Keratinocyte (primary cell): ENCODE data around the gene OR1N2. TPM values are rescaled to one million over a fixed set of nuclear protein-coding genes. Genes with fewer than 3 reads are reported as not detected.

Source experiments
- DNase-seq: peaks from one replicate; pipeline ENCODE4 v3.0.0-alpha.2; 2011; ENCODE audit warnings: low read depth, missing footprints, low spot score
- FAIRE-seq: peaks from 2 replicates; lab custom pipeline; 2011; peaks lifted over from hg19 to GRCh38; lab: Jason Lieb, UNC
- H2AFZ ChIP-seq: 2 replicates; pipeline ENCODE4 v1.6.0; 2012; ENCODE audit warnings: low read length, control low read depth, inconsistent platforms; ENCODE audit not compliant: control insufficient read depth
- H3K27ac ChIP-seq: 2 replicates; pipeline ENCODE4 v1.5.1; 2011; ENCODE audit warnings: low read length; ENCODE audit not compliant: control insufficient read depth, insufficient read depth
- H3K27me3 ChIP-seq: 3 replicates; pipeline ENCODE4 v1.6.0; 2011; ENCODE audit warnings: low read length; ENCODE audit not compliant: control insufficient read depth, insufficient read depth; ENCODE audit errors: extremely low read depth
- H3K36me3 ChIP-seq, 2 experiments: 2 replicates in 1 of 2; 3 replicates in 1 of 2; pipeline ENCODE4 v1.5.1; 2011; ENCODE audit warnings: low read length in 2 of 2, mild to moderate bottlenecking in 1 of 2; ENCODE audit not compliant: control insufficient read depth in 2 of 2, insufficient read depth in 2 of 2; ENCODE audit errors: extremely low read depth in 1 of 2
- H3K4me1 ChIP-seq: 3 replicates; pipeline ENCODE4 v1.5.1; 2011; ENCODE audit warnings: low read length; ENCODE audit not compliant: control insufficient read depth, insufficient read depth; ENCODE audit errors: extremely low read depth
- H3K4me2 ChIP-seq: 3 replicates; pipeline ENCODE4 v1.6.0; 2011; ENCODE audit warnings: low read depth, low read length; ENCODE audit not compliant: control insufficient read depth, insufficient read depth; ENCODE audit errors: extremely low read depth
- H3K4me3 ChIP-seq, 3 experiments: fragments of 200-600 bp in 1 of 3; sonication (generic) in 1 of 3; 2 replicates in 2 of 3; 3 replicates in 1 of 3; pipeline ENCODE4 v1.5.1; 2011 to 2016; ENCODE audit warnings: low read length in 3 of 3, mild to moderate bottlenecking in 3 of 3, control low read depth in 2 of 3, inconsistent platforms in 1 of 3, low read depth in 1 of 3, mixed read lengths in 1 of 3, mixed run types in 1 of 3, moderate library complexity in 1 of 3; ENCODE audit not compliant: control insufficient read depth in 2 of 3, insufficient read depth in 2 of 3; ENCODE audit errors: extremely low read depth in 1 of 3
- H3K79me2 ChIP-seq: 2 replicates; pipeline ENCODE4 v1.6.0; 2012; ENCODE audit warnings: low read length; ENCODE audit not compliant: control insufficient read depth, insufficient read depth
- H3K9ac ChIP-seq: 3 replicates; pipeline ENCODE4 v1.6.0; 2011; ENCODE audit warnings: low read length; ENCODE audit not compliant: control insufficient read depth, insufficient read depth; ENCODE audit errors: extremely low read depth
- H3K9me1 ChIP-seq: 3 replicates; pipeline ENCODE4 v1.6.0; 2011; ENCODE audit warnings: low read length; ENCODE audit not compliant: control insufficient read depth, insufficient read depth; ENCODE audit errors: extremely low read depth
- H3K9me3 ChIP-seq: 2 replicates; pipeline ENCODE4 v1.5.1; 2012; ENCODE audit warnings: low read depth, low read length; ENCODE audit not compliant: control insufficient read depth
- H4K20me1 ChIP-seq: 3 replicates; pipeline ENCODE4 v1.6.0; 2011; ENCODE audit warnings: low read length; ENCODE audit not compliant: control insufficient read depth, insufficient read depth; ENCODE audit errors: extremely low read depth
- EZH2 ChIP-seq: IDR thresholded peaks from one replicate; pipeline ENCODE4 v1.6.1; 2012; ENCODE audit warnings: inconsistent platforms, mild to moderate bottlenecking, low read length, moderate library complexity
- dilution Hi-C: fragments of 300-500 bp; cut with MboI; formaldehyde crosslinking; loops from one replicate; pipeline ENCODE4 v1.7.0; 2020; ENCODE audit warnings: low sequenced_read_pairs; ENCODE audit not compliant: extremely low pct_ligation_motif_present
- polyA plus RNA-seq, 5 experiments: library from polyadenylated mRNA; depleted of rRNA in 3 of 5; stranded (reverse) in 3 of 5; stranded (forward) in 1 of 5; unstranded in 1 of 5; fragments of >200 nt; gene quantifications; 1 replicate in 1 of 5; 2 replicates in 3 of 5; 3 replicates in 1 of 5; pipeline versions ENCODE4 v1.2.1 to v1.2.3, GENCODE V29; 2011 to 2012; ENCODE audit warnings: missing spikeins in 2 of 5, low read depth in 1 of 5, low replicate concordance in 1 of 5
- TF ChIP-seq, protein P1 (sequence below), 3 experiments: IDR thresholded peaks in 1 of 3; conservative IDR thresholded peaks in 1 of 3; optimal IDR thresholded peaks in 1 of 3; 2 replicates in 2 of 3; 3 replicates in 1 of 3; pipeline versions ENCODE3 to v1.5.1; 2011; ENCODE audit warnings: low read length in 3 of 3, mild to moderate bottlenecking in 3 of 3, moderate library complexity in 2 of 3, control low read depth in 1 of 3, inconsistent platforms in 1 of 3; ENCODE audit not compliant: insufficient read depth in 2 of 3; ENCODE audit errors: extremely low read depth in 1 of 3

OR1N2 gene
- polyA plus RNA-seq, 1 donor (not counting 4 experiments of a cell fraction or from before 2014, with no cell fraction given): not detected

GRCh38 chr9:122518841-122519240 lies 34.1 kb upstream of the OR1N2 start, which contains the start of gene OR1J4:
OR1J4 (plus strand) TSS chr9:122519141; CDS start chr9:122519141, 0 bp downstream.
- no peaks in the 10 kb centered on the region for H3K9me1 ChIP-seq
- FAIRE-seq (no peak), DNase-seq (no peak)
- no peaks in the 10 kb centered on the region for H3K9me3 ChIP-seq
- no peak within 1 kb of the TSS for H2AFZ ChIP-seq
- H3K4me1 ChIP-seq: no peaks in the 10 kb centered on the region
- no peak within 1 kb of the TSS for H3K9ac ChIP-seq
- no peak within 1 kb of the TSS for H3K4me2 ChIP-seq
- dilution Hi-C loops: loop anchor here (25.0 kb wide), 1 partner anchor 218 kb away; the partner anchor contains the start of gene OR1L6
- no peak within 1 kb of the TSS for H3K4me3 ChIP-seq
- no peaks in the 10 kb centered on the region for H3K27me3 ChIP-seq
- TF ChIP-seq, protein P1, sequence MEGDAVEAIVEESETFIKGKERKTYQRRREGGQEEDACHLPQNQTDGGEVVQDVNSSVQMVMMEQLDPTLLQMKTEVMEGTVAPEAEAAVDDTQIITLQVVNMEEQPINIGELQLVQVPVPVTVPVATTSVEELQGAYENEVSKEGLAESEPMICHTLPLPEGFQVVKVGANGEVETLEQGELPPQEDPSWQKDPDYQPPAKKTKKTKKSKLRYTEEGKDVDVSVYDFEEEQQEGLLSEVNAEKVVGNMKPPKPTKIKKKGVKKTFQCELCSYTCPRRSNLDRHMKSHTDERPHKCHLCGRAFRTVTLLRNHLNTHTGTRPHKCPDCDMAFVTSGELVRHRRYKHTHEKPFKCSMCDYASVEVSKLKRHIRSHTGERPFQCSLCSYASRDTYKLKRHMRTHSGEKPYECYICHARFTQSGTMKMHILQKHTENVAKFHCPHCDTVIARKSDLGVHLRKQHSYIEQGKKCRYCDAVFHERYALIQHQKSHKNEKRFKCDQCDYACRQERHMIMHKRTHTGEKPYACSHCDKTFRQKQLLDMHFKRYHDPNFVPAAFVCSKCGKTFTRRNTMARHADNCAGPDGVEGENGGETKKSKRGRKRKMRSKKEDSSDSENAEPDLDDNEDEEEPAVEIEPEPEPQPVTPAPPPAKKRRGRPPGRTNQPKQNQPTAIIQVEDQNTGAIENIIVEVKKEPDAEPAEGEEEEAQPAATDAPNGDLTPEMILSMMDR (optimal IDR thresholded peaks at IDR 0.05 in 1 of 3, IDR thresholded peaks at IDR 0.05 in 1 of 3, conservative IDR thresholded peaks at IDR 0.05 in 1 of 3; ENCODE audit: extremely low read depth in 1 of 3, insufficient read depth in 2 of 3, low read length in 3 of 3): no peak
- TF ChIP-seq EZH2: no peak
- H4K20me1 ChIP-seq: no peaks in the 10 kb centered on the region
- no peak within 1 kb of the TSS for H3K27ac ChIP-seq
- H3K36me3 ChIP-seq: no peaks in the 10 kb centered on the region
- no peaks in the 10 kb centered on the region for H3K79me2 ChIP-seq

- FAIRE-seq (no peak), DNase-seq (no peak)
- TF ChIP-seq EZH2: no peak
- TF ChIP-seq, protein P1 (optimal IDR thresholded peaks at IDR 0.05 in 1 of 3, IDR thresholded peaks at IDR 0.05 in 1 of 3, conservative IDR thresholded peaks at IDR 0.05 in 1 of 3; ENCODE audit: extremely low read depth in 1 of 3, insufficient read depth in 2 of 3, low read length in 3 of 3): no peak
- no peak overlapping the region for H2AFZ ChIP-seq
- no peaks in the 10 kb centered on the region for H3K36me3 ChIP-seq
- H3K9me3 ChIP-seq: no peaks in the 10 kb centered on the region
- no peak overlapping the region for H3K4me2 ChIP-seq
- no peak overlapping the region for H3K4me3 ChIP-seq
- dilution Hi-C loops: loop anchor here (25.0 kb wide), 1 partner anchor 218 kb away; the partner anchor contains the start of gene OR1L6
- H4K20me1 ChIP-seq: no peaks in the 10 kb centered on the region
- no peak overlapping the region for H3K27ac ChIP-seq
- no peak overlapping the region for H3K9ac ChIP-seq
- no peaks in the 10 kb centered on the region for H3K9me1 ChIP-seq
- H3K79me2 ChIP-seq: no peaks in the 10 kb centered on the region
- H3K27me3 ChIP-seq: no peaks in the 10 kb centered on the region
- H3K4me1 ChIP-seq: no peaks in the 10 kb centered on the region
Measured at GRCh38 chr9:122519376-122519775, 33.5 kb upstream of the OR1N2 start.
